Endothelial cell of umbilical vein (primary cell): Measurements from ENCODE around the gene MYCBP2. TPM values are rescaled to one million over a fixed set of nuclear protein-coding genes. Genes with fewer than 3 reads are reported as not detected.

ENCODE experiments used
- BruUV-seq: library from RNA; stranded (reverse); fragments of 400-500 nt; replicated peaks from 2 replicates; lab custom pipeline; 2021; lab: Mats Ljungman, UMichigan
- CTCF ChIA-PET: fragments of 300-600, 350-600 bp; sonication (Branson Sonifier 250); formaldehyde crosslinking; loops from one replicate; lab custom pipeline; 2021; ENCODE audit warnings: antibody characterized with exemption, inconsistent platforms; lab: Charles Lee
- POLR2A ChIA-PET: fragments of 300-600, 350-600 bp; sonication (Branson Sonifier 250); formaldehyde crosslinking; loops from one replicate; lab custom pipeline; 2021; ENCODE audit warnings: antibody characterized with exemption, inconsistent platforms; lab: Charles Lee
- DNase-seq: peaks from one replicate; pipeline ENCODE4 v3.0.0-alpha.2; 2011; ENCODE audit warnings: low read depth, low spot score
- FAIRE-seq: peaks from 2 replicates; lab custom pipeline; 2011; peaks lifted over from hg19 to GRCh38; lab: Jason Lieb, UNC
- H2AFZ ChIP-seq: 2 replicates; pipeline ENCODE4 v1.6.0; 2012; ENCODE audit warnings: low read depth, low read length, control low read depth, inconsistent platforms
- H3K27ac ChIP-seq: 2 replicates; pipeline ENCODE4 v1.5.1; 2011; ENCODE audit warnings: low read depth, mild to moderate bottlenecking, control low read depth, low read length, moderate library complexity; ENCODE audit not compliant: insufficient read depth
- H3K27me3 ChIP-seq, 2 experiments: 2 replicates each; pipeline versions ENCODE4 v1.6.0 to v1.6.1; 2011; ENCODE audit warnings: low read length in 2 of 2, mixed read lengths in 1 of 2; ENCODE audit not compliant: control insufficient read depth in 2 of 2, insufficient read depth in 2 of 2
- H3K36me3 ChIP-seq, 2 experiments: 2 replicates in 1 of 2; 3 replicates in 1 of 2; pipeline ENCODE4 v1.5.1; 2011; ENCODE audit warnings: low read length in 2 of 2, mild to moderate bottlenecking in 1 of 2, moderate library complexity in 1 of 2; ENCODE audit not compliant: control insufficient read depth in 2 of 2, insufficient read depth in 2 of 2; ENCODE audit errors: extremely low read depth in 1 of 2
- H3K4me1 ChIP-seq: 3 replicates; pipeline ENCODE4 v1.5.1; 2011; ENCODE audit warnings: mild to moderate bottlenecking, low read length; ENCODE audit not compliant: control insufficient read depth, insufficient read depth; ENCODE audit errors: extremely low read depth
- H3K4me2 ChIP-seq: 2 replicates; pipeline ENCODE4 v1.6.1; 2011; ENCODE audit warnings: low read length, control low read depth, mixed read lengths; ENCODE audit not compliant: insufficient read depth
- H3K4me3 ChIP-seq, 3 experiments: fragments of 200-600 bp in 1 of 3; sonication (generic), shearing (Covaris generic) in 1 of 3; replicated peaks in 1 of 3; 2 replicates each; pipeline ENCODE4 v1.5.1; 2011 to 2016; ENCODE audit warnings: control low read depth in 3 of 3, low read length in 3 of 3, mild to moderate bottlenecking in 2 of 3, inconsistent platforms in 1 of 3, low read depth in 1 of 3, moderate library complexity in 1 of 3; ENCODE audit not compliant: insufficient read depth in 1 of 3
- H3K79me2 ChIP-seq: 2 replicates; pipeline ENCODE4 v1.6.0; 2012; ENCODE audit warnings: low read length, inconsistent platforms; ENCODE audit not compliant: control insufficient read depth, insufficient read depth
- H3K9ac ChIP-seq: replicated peaks from 2 replicates; pipeline ENCODE3; 2011; ENCODE audit warnings: low read length, control low read depth; ENCODE audit not compliant: insufficient read depth; ENCODE audit errors: extremely low read depth
- H3K9me1 ChIP-seq: replicated peaks from 3 replicates; pipeline ENCODE4 v1.6.0; 2011; ENCODE audit warnings: mild to moderate bottlenecking, low read length; ENCODE audit not compliant: control insufficient read depth, insufficient read depth; ENCODE audit errors: extremely low read depth
- H3K9me3 ChIP-seq: replicated peaks from 2 replicates; pipeline ENCODE4 v1.5.1; 2012; ENCODE audit warnings: low read length, inconsistent platforms; ENCODE audit not compliant: control insufficient read depth, insufficient read depth
- H4K20me1 ChIP-seq: replicated peaks from 2 replicates; pipeline ENCODE3; 2011; ENCODE audit warnings: mild to moderate bottlenecking, low read length; ENCODE audit not compliant: control insufficient read depth, insufficient read depth; ENCODE audit errors: extremely low read depth
- CTCF ChIP-seq, 2 donors: IDR thresholded peaks; 1 replicate in 1 of 2; 2 replicates in 1 of 2; pipeline ENCODE4 v1.5.1; 2011; ENCODE audit warnings: low read length in 2 of 2, mild to moderate bottlenecking in 2 of 2, moderate library complexity in 2 of 2, control low read depth in 1 of 2, inconsistent platforms in 1 of 2, low read depth in 1 of 2; ENCODE audit not compliant: insufficient read depth in 1 of 2; ENCODE audit errors: extremely low read depth in 1 of 2
- EZH2 ChIP-seq: IDR thresholded peaks from 2 replicates; pipeline ENCODE4 v1.6.1; 2012; ENCODE audit warnings: borderline replicate concordance, low read depth, mild to moderate bottlenecking, moderate library complexity, low read length, inconsistent platforms; ENCODE audit not compliant: severe bottlenecking
- FOS ChIP-seq: IDR thresholded peaks from 2 replicates; pipeline ENCODE4 v1.6.1; 2011; ENCODE audit warnings: mild to moderate bottlenecking, low read length, moderate library complexity, borderline replicate concordance; ENCODE audit not compliant: insufficient read depth
- GATA2 ChIP-seq: IDR thresholded peaks from 2 replicates; pipeline ENCODE4 v1.7.0; 2011; ENCODE audit warnings: low read depth, mild to moderate bottlenecking, moderate library complexity, mixed read lengths, low read length; ENCODE audit not compliant: insufficient read length, insufficient read depth
- JUN ChIP-seq: IDR thresholded peaks from 2 replicates; pipeline ENCODE4 v1.6.1; 2011; ENCODE audit warnings: borderline replicate concordance, low read depth; ENCODE audit not compliant: insufficient read length, insufficient read depth
- MAX ChIP-seq: IDR thresholded peaks from 2 replicates; pipeline ENCODE4 v1.6.1; 2011; ENCODE audit not compliant: insufficient read depth, insufficient read length
- MYC ChIP-seq: IDR thresholded peaks from one replicate; pipeline ENCODE4 v1.6.1; 2011; ENCODE audit warnings: mild to moderate bottlenecking, low read depth, low read length
- POLR2A ChIP-seq: IDR thresholded peaks from 2 replicates; pipeline ENCODE4 v1.6.1; 2012; ENCODE audit warnings: low read depth, mild to moderate bottlenecking, control low read depth, low read length
- POLR2AphosphoS5 ChIP-seq: IDR thresholded peaks from 2 replicates; pipeline ENCODE4 v1.6.1; 2012; ENCODE audit warnings: low read depth, mild to moderate bottlenecking, control low read depth, low read length, moderate library complexity; ENCODE audit not compliant: insufficient read depth
- dilution Hi-C: fragments of 300-500 bp; cut with MboI; formaldehyde crosslinking; loops from one replicate; pipeline ENCODE4 v1.15.0; 2019; ENCODE audit warnings: low sequenced_read_pairs; ENCODE audit not compliant: extremely low pct_ligation_motif_present
- intact Hi-C: fragments of 100-400 bp; cut with micrococcal nuclease; formaldehyde crosslinking; loops from one replicate; pipeline ENCODE4 v1.10.0; 2022
- polyA plus RNA-seq, 4 experiments: library from polyadenylated mRNA; depleted of rRNA in 3 of 4; stranded (reverse) in 3 of 4; unstranded in 1 of 4; fragments of >200 nt; gene quantifications; 2 replicates each; pipeline versions ENCODE4 v1.2.1 to v1.2.3, GENCODE V29; 2011 to 2012; ENCODE audit warnings: missing spikeins in 1 of 4
- total RNA-seq: library from RNA; stranded (reverse); gene quantifications from 2 replicates; pipeline ENCODE4 v1.2.3, GENCODE V29; 2021

Gene MYCBP2
- total and polyA plus RNA-seq, 2 donors (not counting 3 experiments of a cell fraction or from before 2014, with no cell fraction given), result 30.5 to 89.8 TPM

GRCh38 chr13:77370888-77371287 lies 44.0 kb upstream of the MYCBP2 start:
- Histone ChIP-seq H3K27me3 (peaks cover 0 to 2% of the 10 kb centered on the region in 2 experiments), H3K9me3 (no peaks in the 10 kb centered on the region), H3K27ac (no peak overlapping the region), H2AFZ (no peak overlapping the region), H3K36me3 (no peaks in the 10 kb centered on the region), H3K9ac (no peak overlapping the region), H3K4me1 (no peaks in the 10 kb centered on the region), H3K9me1 (no peaks in the 10 kb centered on the region), H3K4me2 (no peak overlapping the region), H3K79me2 (no peaks in the 10 kb centered on the region), H3K4me3 (no peak overlapping the region), H4K20me1 (no peaks in the 10 kb centered on the region)
- intact Hi-C loops, result no loop called here
- DNase-seq (no peak), FAIRE-seq (no peak)
- TF ChIP-seq MAX (no peak), JUN (no peak), GATA2 (no peak), FOS (no peak), MYC (no peak), EZH2 (no peak), CTCF (IDR thresholded peaks at IDR 0.05; ENCODE audit: extremely low read depth in 1 of 2, insufficient read depth in 1 of 2, low read depth in 1 of 2, low read length in 2 of 2) (no peak), POLR2A (no peak), POLR2AphosphoS5 (no peak)
- ChIA-PET POLR2A (no interaction called here), CTCF (no interaction called here)
- BruUV-seq, result no TSS peak
- dilution Hi-C loops, result no loop called here
